Panc1 (cell line): Measurements from ENCODE around the gene OSBPL10.

Experiments used
- CTCF ChIP-seq: fragments of 450-650 bp; IDR thresholded peaks from 2 replicates; pipeline ENCODE4 v1.5.1; 2017; ENCODE audit warnings: mild to moderate bottlenecking
- POLR2AphosphoS5 ChIP-seq: IDR thresholded peaks from 2 replicates; pipeline ENCODE4 v1.6.1; 2012; ENCODE audit warnings: mild to moderate bottlenecking, low read depth, low read length, moderate library complexity
- SIN3A ChIP-seq: IDR thresholded peaks from 2 replicates; pipeline ENCODE4 v1.6.1; 2012; ENCODE audit warnings: low read depth, mild to moderate bottlenecking, low read length, moderate library complexity, borderline replicate concordance; ENCODE audit not compliant: insufficient read depth

GRCh38 chr3:31789429-31789828 is 191.6 kb downstream of the OSBPL10 start:
- TF ChIP-seq CTCF, result no peak
- no peak for TF ChIP-seq POLR2AphosphoS5
- no peak for TF ChIP-seq SIN3A
